GM23338 (cell line): Measurements from ENCODE around the gene ATF2. TPM values are rescaled to one million over a fixed set of nuclear protein-coding genes. Genes with fewer than 3 reads are reported as not detected.

Source experiments
- ATAC-seq: fragments of 200-7000 bp; cut with Tn5 transposase; 3 replicates; pipeline ENCODE4 v1.9.1; 2020
- DNase-seq: peaks from one replicate; pipeline ENCODE4 v3.0.0-alpha.2; 2015; ENCODE audit warnings: low spot score
- H2AFZ ChIP-seq: fragments of 200-600 bp; sonication (generic); 2 replicates; pipeline ENCODE4 v1.8.0; 2016; ENCODE audit warnings: antibody characterized with exemption, mild to moderate bottlenecking, moderate library complexity
- H3F3A ChIP-seq: fragments of 200-600 bp; sonication (generic); replicated peaks from 2 replicates; pipeline ENCODE4 v1.8.0; 2017; ENCODE audit warnings: antibody characterized with exemption, mixed run types, low read depth
- H3K27ac ChIP-seq: fragments of 200-600 bp; sonication (generic); 2 replicates; pipeline ENCODE4 v1.6.1; 2016; ENCODE audit warnings: low read depth
- H3K27me3 ChIP-seq: fragments of 200-600 bp; sonication (generic); 2 replicates; pipeline ENCODE4 v1.8.0; 2016; ENCODE audit warnings: mild to moderate bottlenecking, mixed run types, moderate library complexity; ENCODE audit not compliant: insufficient read depth
- H3K36me3 ChIP-seq: fragments of 200-600 bp; sonication (generic); 2 replicates; pipeline ENCODE4 v1.8.0; 2016; ENCODE audit warnings: mild to moderate bottlenecking; ENCODE audit not compliant: insufficient read depth
- H3K4me1 ChIP-seq: fragments of 200-600 bp; sonication (generic); 2 replicates; pipeline ENCODE4 v1.8.0; 2016; ENCODE audit warnings: mild to moderate bottlenecking, moderate library complexity; ENCODE audit not compliant: insufficient read depth
- H3K4me2 ChIP-seq: fragments of 200-600 bp; sonication (generic); 2 replicates; pipeline ENCODE4 v1.7.1; 2017; ENCODE audit warnings: mixed run types
- H3K4me3 ChIP-seq: fragments of 200-600 bp; sonication (generic); 2 replicates; pipeline ENCODE4 v1.6.1; 2016; ENCODE audit warnings: mixed run types
- H3K79me2 ChIP-seq: fragments of 200-600 bp; sonication (generic); replicated peaks from 2 replicates; pipeline ENCODE4 v1.8.0; 2017; ENCODE audit warnings: mild to moderate bottlenecking; ENCODE audit not compliant: insufficient read depth
- H3K9me2 ChIP-seq: fragments of 200-600 bp; sonication (generic); 2 replicates; pipeline ENCODE4 v1.8.0; 2017; ENCODE audit not compliant: insufficient read depth
- H4K20me1 ChIP-seq: fragments of 200-600 bp; sonication (generic); replicated peaks from 2 replicates; pipeline ENCODE4 v1.8.0; 2017; ENCODE audit warnings: mild to moderate bottlenecking; ENCODE audit not compliant: insufficient read depth
- H3K27ac Mint-ChIP-seq: 2 replicates; pipeline ENCODE4 v1.8.0; 2020; ENCODE audit warnings: inconsistent platforms, mild to moderate bottlenecking, moderate library complexity, mixed read lengths
- H3K27me3 Mint-ChIP-seq: 3 replicates; pipeline ENCODE4 v1.8.0; 2022; ENCODE audit warnings: low read depth, mild to moderate bottlenecking, moderate library complexity, mixed read lengths, inconsistent platforms; ENCODE audit not compliant: insufficient read depth, poor library complexity
- H3K36me3 Mint-ChIP-seq: 3 replicates; pipeline ENCODE4 v1.8.0; 2021; ENCODE audit warnings: low read depth, mild to moderate bottlenecking, inconsistent platforms, moderate library complexity, mixed read lengths
- H3K4me1 Mint-ChIP-seq: 3 replicates; pipeline ENCODE4 v1.8.0; 2020; ENCODE audit warnings: mild to moderate bottlenecking, inconsistent platforms, mixed read lengths
- H3K4me3 Mint-ChIP-seq: 3 replicates; pipeline ENCODE4 v1.8.0; 2021; ENCODE audit warnings: moderate library complexity, mild to moderate bottlenecking, inconsistent platforms, mixed read lengths
- H3K9me3 Mint-ChIP-seq: 3 replicates; pipeline ENCODE4 v1.8.0; 2020; ENCODE audit warnings: moderate library complexity, mild to moderate bottlenecking, inconsistent platforms, mixed read lengths
- CTCF ChIP-seq, 2 experiments: fragments of 200-600 bp in 1 of 2; sonication (generic) in 1 of 2; conservative IDR thresholded peaks; 2 replicates each; pipeline versions ENCODE4 v1.5.1 to v1.6.1; 2016 to 2017; ENCODE audit warnings: antibody characterized with exemption in 2 of 2, low read depth in 2 of 2, mild to moderate bottlenecking in 2 of 2, moderate library complexity in 1 of 2
- ETS1 ChIP-seq: IDR thresholded peaks from 2 replicates; pipeline ENCODE4 v1.6.1; 2016; ENCODE audit warnings: antibody characterized with exemption
- REST ChIP-seq: IDR thresholded peaks from one replicate; pipeline ENCODE4 v1.6.1; 2018; ENCODE audit warnings: antibody characterized with exemption; ENCODE audit not compliant: unreplicated experiment
- ZNF114 ChIP-seq: fragments of 250-450 bp; sonication (Bioruptor Pico); IDR thresholded peaks from 2 replicates; pipeline ENCODE4 v1.5.0; 2020; ENCODE audit warnings: mild to moderate bottlenecking, moderate library complexity
- ZNF331 ChIP-seq: fragments of 250-450 bp; sonication (Bioruptor Pico); IDR thresholded peaks from 2 replicates; pipeline ENCODE4 v1.5.0; 2020; ENCODE audit warnings: low read depth, mild to moderate bottlenecking, moderate library complexity
- ZNF462 ChIP-seq: fragments of 250-450 bp; sonication (Bioruptor Pico); IDR thresholded peaks from 2 replicates; pipeline ENCODE4 v1.5.0; 2020; ENCODE audit warnings: mild to moderate bottlenecking, moderate library complexity
- polyA plus RNA-seq: library from polyadenylated mRNA; unstranded; fragments of >200 nt; fragmentation: Nextera tagmentation; extraction: Ambion mirVana; gene quantifications from 2 replicates; pipeline ENCODE4 v1.2.1, GENCODE V29; 2016
- total RNA-seq: library from RNA; depleted of rRNA; stranded (reverse); fragments of >200 nt; shearing (Covaris generic); gene quantifications from 2 replicates; pipeline ENCODE4 v1.2.3, GENCODE V29; 2014

ATF2 gene
- total and polyA plus RNA-seq, 2 experiments from 2014 or later, result 23.6 to 56.2 TPM

GRCh38 chr2:175207741-175208438, 39.9 kb upstream of the ATF2 start (continued):
- TF ChIP-seq ZNF462 (CRISPR knock-in tag) (no peak), ZNF331 (CRISPR knock-in tag) (no peak), CTCF (conservative IDR thresholded peaks at IDR 0.05; ENCODE audit: low read depth in 2 of 2) (no peak)

GRCh38 chr2:175206866-175207265, 38.9 kb upstream of the ATF2 start:
- no peak overlapping the region for H3K4me3 ChIP-seq
- H2AFZ ChIP-seq, result no peak overlapping the region
- Mint-ChIP-seq H3K27me3 (no peaks in the 10 kb centered on the region), H3K4me3 (no peak overlapping the region), H3K36me3 (no peaks in the 10 kb centered on the region), H3K27ac (no peak overlapping the region), H3K9me3 (no peaks in the 10 kb centered on the region), H3K4me1 (no peaks in the 10 kb centered on the region; the same call in 2 of the 3 replicates)
- no peaks in the 10 kb centered on the region for H3K9me2 ChIP-seq
- DNase-seq (no peak), ATAC-seq (no peak)
- no peaks in the 10 kb centered on the region for H3K79me2 ChIP-seq
- H4K20me1 ChIP-seq, result no peaks in the 10 kb centered on the region
- no peaks in the 10 kb centered on the region for H3F3A ChIP-seq
- no peak for TF ChIP-seq ZNF114 (CRISPR knock-in tag)
- TF ChIP-seq ETS1, result no peak
- no peak for TF ChIP-seq REST
- no peaks in the 10 kb centered on the region for H3K27me3 ChIP-seq
- H3K4me2 ChIP-seq, result no peak overlapping the region
- H3K36me3 ChIP-seq, result no peaks in the 10 kb centered on the region
- no peaks in the 10 kb centered on the region for H3K4me1 ChIP-seq
- H3K27ac ChIP-seq, result no peak overlapping the region
